Esophagus squamous epithelium (tissue), 5 donors: ENCODE measurements around the gene RRAD. TPM values are rescaled to one million over a fixed set of nuclear protein-coding genes. Genes with fewer than 3 reads are reported as not detected.
A peak's percentile ranks its signal among the peaks of the same experiment; 100 is the strongest.

Source experiments
- DNase-seq: peaks from one replicate; lab custom pipeline; 2025; lab: John Stamatoyannopoulos, UW
- H3K27ac ChIP-seq, 4 donors: fragments of 200-600 bp; sonication (generic); one replicate each; pipeline ENCODE4 v1.5.1; 2016 to 2019; ENCODE audit warnings: mild to moderate bottlenecking in 1 of 4
- H3K27me3 ChIP-seq, 4 donors: fragments of 200-600 bp; sonication (generic); 1 replicate in 3 of 4; 2 replicates in 1 of 4; pipeline versions ENCODE4 v1.5.1 to v1.6.0; 2017 to 2021; ENCODE audit warnings: antibody characterized with exemption in 1 of 4
- H3K36me3 ChIP-seq, 3 donors: fragments of 200-600 bp; sonication (generic); one replicate each; pipeline ENCODE4 v1.5.1; 2016 to 2019
- H3K4me1 ChIP-seq, 3 donors: fragments of 200-600 bp; sonication (generic); one replicate each; pipeline ENCODE4 v1.5.1; 2017 to 2019
- H3K4me3 ChIP-seq, 4 donors: fragments of 200-600 bp; sonication (generic); 1 replicate in 3 of 4; 2 replicates in 1 of 4; pipeline ENCODE4 v1.5.1; 2016 to 2019; ENCODE audit warnings: mild to moderate bottlenecking in 2 of 4, moderate library complexity in 1 of 4
- H3K9me3 ChIP-seq, 3 donors: fragments of 200-600 bp; sonication (generic); one replicate each; pipeline ENCODE4 v1.5.1; 2016 to 2019
- CTCF ChIP-seq, 6 experiments: fragments of 450-650 bp in 4 of 6; fragments of 200-600 bp in 2 of 6; sonication (generic) in 2 of 6; IDR thresholded peaks; one replicate each; pipeline ENCODE4 v1.5.1; 2016 to 2019; ENCODE audit warnings: antibody characterized with exemption in 6 of 6, mild to moderate bottlenecking in 4 of 6, moderate library complexity in 4 of 6
- POLR2A ChIP-seq, 4 donors: fragments of 450-650 bp; IDR thresholded peaks; one replicate each; pipeline ENCODE4 v1.6.1; 2017; ENCODE audit warnings: antibody characterized with exemption in 4 of 4, mild to moderate bottlenecking in 4 of 4, moderate library complexity in 3 of 4
- WGBS, 2 donors: methylation state at CpG; one replicate each; pipeline ENCODE4 v1.1.5; 2018; 5-methylcytosine and 5-hydroxymethylcytosine counted together
- intact Hi-C: fragments of 100-400 bp; cut with DNase I; formaldehyde crosslinking; loops from one replicate; pipeline ENCODE4 v1.15.0; 2022
- total RNA-seq, 4 donors: library from RNA; depleted of rRNA; stranded (reverse); fragments of >200 nt; gene quantifications; one replicate each; pipeline ENCODE4 v1.1.0, GENCODE V29; 2016
- donor health status: DM: yes; HTN: yes; CAD: no.

The RRAD gene
- total RNA-seq, 4 donors from 2014 or later, result 68.7 to 208 (median 129) TPM

- peaks cover 10 to 27% (median 14%) of the 10 kb centered on the region in 3 donors for H3K4me1 ChIP-seq
- TF ChIP-seq POLR2A (IDR thresholded peaks at IDR 0.05) (no peak), CTCF (IDR thresholded peaks at IDR 0.05) (no peak)
- DNase-seq, result no peak
- WGBS, 2 donors, result 59 to 72% methylated on average over 4 of the region's 5 CpGs
- H3K36me3 ChIP-seq, result peaks cover 39 to 57% (median 50%) of the 10 kb centered on the region in 3 donors
- no peak overlapping the region for H3K4me3 ChIP-seq
- H3K27me3 ChIP-seq, result peaks cover 0 to 2% (median 0%) of the 10 kb centered on the region in 4 donors
- no peaks in the 10 kb centered on the region for H3K9me3 ChIP-seq
- intact Hi-C loops, result no loop called here
- peak overlapping the region in 1 of 4 donors; percentile 6 for H3K27ac ChIP-seq
These were observed 18.7 kb upstream of the RRAD start for GRCh38 chr16:66944054-66944441.

- intact Hi-C loops, result no loop called here
- no peak for DNase-seq
- WGBS, 2 donors, result 83 to 85% methylated on average over 1 to 5 of the region's 15 CpGs
These were observed 18.2 kb upstream of the RRAD start for GRCh38 chr16:66943426-66944053.

GRCh38 chr16:66942981-66943380 lies 17.6 kb upstream of the RRAD start:
- no peak for DNase-seq
- 90 to 92% methylated on average over 5 of the region's 5 CpGs for WGBS, 2 donors
- Histone ChIP-seq H3K9me3 (no peaks in the 10 kb centered on the region), H3K4me3 (no peak overlapping the region), H3K27ac (no peak overlapping the region), H3K4me1 (peaks cover 2 to 27% (median 5%) of the 10 kb centered on the region in 3 donors), H3K27me3 (no peaks in the 10 kb centered on the region), H3K36me3 (peaks cover 39 to 68% (median 59%) of the 10 kb centered on the region in 3 donors)
- intact Hi-C loops, result no loop called here
- TF ChIP-seq POLR2A (IDR thresholded peaks at IDR 0.05) (no peak), CTCF (IDR thresholded peaks at IDR 0.05) (no peak)

More at GRCh38 chr16:66943426-66944053, 18.2 kb upstream of the RRAD start:
- Histone ChIP-seq H3K4me1 (peaks cover 5 to 27% (median 9%) of the 10 kb centered on the region in 3 donors), H3K9me3 (no peaks in the 10 kb centered on the region), H3K27me3 (no peaks in the 10 kb centered on the region), H3K27ac (no peak overlapping the region), H3K4me3 (no peak overlapping the region), H3K36me3 (peaks cover 39 to 62% (median 55%) of the 10 kb centered on the region in 3 donors)
- TF ChIP-seq CTCF (IDR thresholded peaks at IDR 0.05), result no peak
- no peak for TF ChIP-seq POLR2A (IDR thresholded peaks at IDR 0.05)

- peaks cover 20 to 39% (median 22%) of the 10 kb centered on the region in 3 donors for H3K4me1 ChIP-seq
- no peak for DNase-seq
- intact Hi-C loops, result no loop called here
- no peaks in the 10 kb centered on the region for H3K27me3 ChIP-seq
- TF ChIP-seq CTCF (IDR thresholded peaks at IDR 0.05) (no peak), POLR2A (IDR thresholded peaks at IDR 0.05) (no peak)
- peaks cover 39 to 79% (median 64%) of the 10 kb centered on the region in 3 donors for H3K36me3 ChIP-seq
- H3K9me3 ChIP-seq, result no peaks in the 10 kb centered on the region
- no peak overlapping the region for H3K4me3 ChIP-seq
- 98 to 100% methylated on average over 1 to 9 of the region's 16 CpGs for WGBS, 2 donors
- H3K27ac ChIP-seq, result no peak overlapping the region
These were observed 14.9 kb upstream of the RRAD start for GRCh38 chr16:66940236-66940635.

- no peaks in the 10 kb centered on the region for H3K9me3 ChIP-seq
- no peak overlapping the region for H3K4me3 ChIP-seq
- peaks cover 39 to 75% (median 64%) of the 10 kb centered on the region in 3 donors for H3K36me3 ChIP-seq
- intact Hi-C loops, result no loop called here
- H3K4me1 ChIP-seq, result peaks cover 21 to 42% (median 23%) of the 10 kb centered on the region in 3 donors
- no peaks in the 10 kb centered on the region for H3K27me3 ChIP-seq
- H3K27ac ChIP-seq, result no peak overlapping the region
- DNase-seq, result no peak
- TF ChIP-seq POLR2A (IDR thresholded peaks at IDR 0.05) (no peak), CTCF (IDR thresholded peaks at IDR 0.05) (no peak)
These were observed 14.0 kb upstream of the RRAD start for GRCh38 chr16:66939366-66939765.
